IMR-90 (cell line): ENCODE data around the gene RHBDL3. TPM values are rescaled to one million over a fixed set of nuclear protein-coding genes. Genes with fewer than 3 reads are reported as not detected.

ENCODE experiments used
- ATAC-seq: fragments of 200-7000 bp; cut with Tn5 transposase; 2 replicates; pipeline ENCODE4 v1.9.1; 2020; ENCODE audit warnings: low read depth, mild to moderate bottlenecking, moderate library complexity
- BruUV-seq: library from RNA; stranded (reverse); fragments of 400-500 nt; replicated peaks from 2 replicates; lab custom pipeline; 2021; lab: Mats Ljungman, UMichigan
- CTCF ChIA-PET: fragments of 300-600 bp; formaldehyde crosslinking; extraction: SDS; loops from one replicate; lab custom pipeline; 2021; ENCODE audit warnings: antibody characterized with exemption; lab: Yijun Ruan, JAX
- POLR2A ChIA-PET: fragments of 300-600 bp; sonication (Branson Sonifier 250); formaldehyde crosslinking; loops from one replicate; lab custom pipeline; 2022; ENCODE audit warnings: antibody characterized with exemption; ENCODE audit not compliant: unreplicated experiment; lab: Charles Lee
- DNase-seq: peaks from one replicate; pipeline ENCODE4 v3.0.0; 2013
- H2AFZ ChIP-seq: replicated peaks from 2 replicates; pipeline ENCODE3; 2013; ENCODE audit warnings: low read length, mild to moderate bottlenecking; ENCODE audit not compliant: poor library complexity
- H2AK5ac ChIP-seq: 2 replicates; pipeline ENCODE4 v1.6.1; 2013; ENCODE audit warnings: low read depth, low read length, inconsistent platforms
- H2AK9ac ChIP-seq: replicated peaks from 2 replicates; pipeline ENCODE3; 2013; ENCODE audit warnings: mild to moderate bottlenecking, low read depth, low read length, moderate library complexity; ENCODE audit not compliant: poor library complexity
- H2BK120ac ChIP-seq: 2 replicates; pipeline ENCODE4 v1.6.1; 2013; ENCODE audit warnings: low read depth, low read length, inconsistent platforms
- H2BK15ac ChIP-seq: 3 replicates; pipeline ENCODE4 v1.6.1; 2013; ENCODE audit warnings: low read depth, low read length, inconsistent platforms
- H2BK20ac ChIP-seq: 2 replicates; pipeline ENCODE4 v1.6.1; 2013; ENCODE audit warnings: low read depth, mild to moderate bottlenecking, inconsistent platforms, low read length, moderate library complexity
- H2BK5ac ChIP-seq: 2 replicates; pipeline ENCODE4 v1.6.1; 2013; ENCODE audit warnings: mild to moderate bottlenecking, low read depth, low read length, inconsistent platforms; ENCODE audit not compliant: poor library complexity, severe bottlenecking
- H3K14ac ChIP-seq: replicated peaks from 2 replicates; pipeline ENCODE4 v1.6.1; 2013; ENCODE audit warnings: low read depth, low read length, inconsistent platforms
- H3K18ac ChIP-seq: 2 replicates; pipeline ENCODE4 v1.6.1; 2013; ENCODE audit warnings: low read depth, low read length, control low read depth
- H3K23ac ChIP-seq: 2 replicates; pipeline ENCODE4 v1.6.1; 2013; ENCODE audit warnings: low read depth, low read length, inconsistent platforms
- H3K27ac ChIP-seq: 2 replicates; pipeline ENCODE4 v1.5.1; 2013; ENCODE audit warnings: mild to moderate bottlenecking, control low read depth, low read length; ENCODE audit not compliant: insufficient read depth
- H3K27me3 ChIP-seq: 2 replicates; pipeline ENCODE4 v1.6.1; 2013; ENCODE audit warnings: low read length; ENCODE audit not compliant: control insufficient read depth, insufficient read depth
- H3K36me3 ChIP-seq: 2 replicates; pipeline ENCODE4 v1.6.1; 2013; ENCODE audit warnings: low read length, mixed read lengths; ENCODE audit not compliant: control insufficient read depth, insufficient read depth
- H3K4ac ChIP-seq: 2 replicates; pipeline ENCODE4 v1.6.1; 2013; ENCODE audit warnings: low read depth, low read length, inconsistent platforms
- H3K4me1 ChIP-seq: 2 replicates; pipeline ENCODE4 v1.6.1; 2013; ENCODE audit warnings: low read length, mixed read lengths; ENCODE audit not compliant: control insufficient read depth, insufficient read depth
- H3K4me2 ChIP-seq: 2 replicates; pipeline ENCODE4 v1.6.1; 2013; ENCODE audit warnings: low read depth, mild to moderate bottlenecking, control low read depth, low read length, moderate library complexity
- H3K4me3 ChIP-seq: 2 replicates; pipeline ENCODE4 v1.5.1; 2013; ENCODE audit warnings: low read depth, mild to moderate bottlenecking, control low read depth, low read length, moderate library complexity; ENCODE audit not compliant: insufficient read depth
- H3K56ac ChIP-seq: 2 replicates; pipeline ENCODE4 v1.6.1; 2013; ENCODE audit warnings: low read length, inconsistent platforms; ENCODE audit not compliant: insufficient read depth; ENCODE audit errors: extremely low read depth
- H3K79me1 ChIP-seq, 2 experiments: 2 replicates each; pipeline ENCODE4 v1.6.1; 2013; ENCODE audit warnings: low read length in 2 of 2, inconsistent platforms in 1 of 2, low read depth in 1 of 2
- H3K9ac ChIP-seq: 2 replicates; pipeline ENCODE4 v1.6.1; 2013; ENCODE audit warnings: low read depth, low read length, control low read depth
- H3K9me1 ChIP-seq: 2 replicates; pipeline ENCODE4 v1.6.1; 2013; ENCODE audit warnings: low read length, inconsistent platforms; ENCODE audit not compliant: insufficient read depth
- H3K9me3 ChIP-seq: 2 replicates; pipeline ENCODE4 v1.6.1; 2013; ENCODE audit warnings: low read length; ENCODE audit not compliant: control insufficient read depth, insufficient read depth
- H4K20me1 ChIP-seq: 2 replicates; pipeline ENCODE4 v1.6.1; 2013; ENCODE audit warnings: low read length, inconsistent platforms; ENCODE audit not compliant: insufficient read depth
- H4K5ac ChIP-seq: 2 replicates; pipeline ENCODE4 v1.6.1; 2013; ENCODE audit warnings: mild to moderate bottlenecking, low read depth, low read length, control low read depth
- H4K8ac ChIP-seq, 2 experiments: 2 replicates each; pipeline ENCODE4 v1.6.1; 2013; ENCODE audit warnings: low read depth in 2 of 2, low read length in 2 of 2, control low read depth in 1 of 2, inconsistent platforms in 1 of 2
- H4K91ac ChIP-seq: 2 replicates; pipeline ENCODE4 v1.6.1; 2013; ENCODE audit warnings: low read depth, low read length, inconsistent platforms; ENCODE audit not compliant: insufficient read depth
- CHD1 ChIP-seq: IDR thresholded peaks from 2 replicates; pipeline ENCODE4 v1.6.1; 2012; ENCODE audit warnings: low read depth, low read length, improper control_type of control experiment
- FOS ChIP-seq: fragments of 150-350 bp; IDR thresholded peaks from 2 replicates; pipeline ENCODE4 v1.6.1; 2016; ENCODE audit warnings: low read depth, low read length
- MAFK ChIP-seq: IDR thresholded peaks from 2 replicates; pipeline ENCODE4 v1.6.1; 2012; ENCODE audit warnings: low read depth, low read length, improper control_type of control experiment
- MAZ ChIP-seq: IDR thresholded peaks from 2 replicates; pipeline ENCODE4 v1.6.1; 2012; ENCODE audit warnings: low read depth, mild to moderate bottlenecking, low read length, improper control_type of control experiment, moderate library complexity, borderline replicate concordance
- MXI1 ChIP-seq: IDR thresholded peaks from 2 replicates; pipeline ENCODE4 v1.6.1; 2012; ENCODE audit warnings: low read depth, mild to moderate bottlenecking, low read length, moderate library complexity, borderline replicate concordance
- NFE2L2 ChIP-seq: fragments of 150-350 bp; IDR thresholded peaks from 2 replicates; pipeline ENCODE4 v1.6.1; 2016; ENCODE audit warnings: low read depth, mild to moderate bottlenecking, low read length
- POLR2A ChIP-seq: IDR thresholded peaks from 2 replicates; pipeline ENCODE4 v1.6.1; 2012; ENCODE audit warnings: mild to moderate bottlenecking, low read depth, low read length
- WGBS, 2 experiments: methylation state at CpG; one replicate each; pipeline versions ENCODE4 v1.1.5 to v1.1.7; 2013; ENCODE audit warnings: missing lambda C conversion rate in 2 of 2; ENCODE audit not compliant: insufficient read length in 1 of 2; ENCODE audit errors: extremely low coverage in 2 of 2; 5-methylcytosine and 5-hydroxymethylcytosine counted together
- dilution Hi-C: fragments of 300-500 bp; cut with HindIII; formaldehyde crosslinking; loops from one replicate; pipeline ENCODE4 v1.14.3; 2018; ENCODE audit warnings: low sequenced_read_pairs; ENCODE audit not compliant: unreplicated experiment
- in situ Hi-C: fragments of 300-500 bp; cut with MboI; formaldehyde crosslinking; loops from 3 replicates; pipeline ENCODE4 v1.14.3; 2019; ENCODE audit warnings: low sequenced_read_pairs, inconsistent platforms, mixed read lengths
- intact Hi-C: fragments of 100-400 bp; cut with micrococcal nuclease; formaldehyde crosslinking; loops from 2 replicates; pipeline ENCODE4 v1.10.0; 2022
- polyA plus RNA-seq, 3 experiments: library from polyadenylated mRNA; depleted of rRNA; stranded (reverse); fragments of >200 nt; gene quantifications; 2 replicates each; pipeline ENCODE4 v1.2.3, GENCODE V29; 2012; ENCODE audit warnings: low replicate concordance in 1 of 3
- total RNA-seq: library from RNA; depleted of rRNA; stranded (reverse); fragments of >200 nt; gene quantifications from 2 replicates; pipeline ENCODE4 v1.2.3, GENCODE V29; 2012
- TF ChIP-seq, protein P1 (sequence below): fragments of 150-350 bp; IDR thresholded peaks from 2 replicates; pipeline ENCODE4 v1.6.1; 2017; ENCODE audit warnings: mild to moderate bottlenecking, antibody characterized with exemption, low read length, low read depth
- TF ChIP-seq, protein P2 (sequence below): fragments of 150-350 bp; IDR thresholded peaks from 2 replicates; pipeline ENCODE4 v1.6.1; 2016; ENCODE audit warnings: low read depth, mild to moderate bottlenecking, low read length, moderate library complexity, borderline replicate concordance

Gene RHBDL3
- total and polyA plus RNA-seq, 2 of the 4 experiments (the other 2 are of a cell fraction): 0.09 to 0.18 TPM

DNA sequence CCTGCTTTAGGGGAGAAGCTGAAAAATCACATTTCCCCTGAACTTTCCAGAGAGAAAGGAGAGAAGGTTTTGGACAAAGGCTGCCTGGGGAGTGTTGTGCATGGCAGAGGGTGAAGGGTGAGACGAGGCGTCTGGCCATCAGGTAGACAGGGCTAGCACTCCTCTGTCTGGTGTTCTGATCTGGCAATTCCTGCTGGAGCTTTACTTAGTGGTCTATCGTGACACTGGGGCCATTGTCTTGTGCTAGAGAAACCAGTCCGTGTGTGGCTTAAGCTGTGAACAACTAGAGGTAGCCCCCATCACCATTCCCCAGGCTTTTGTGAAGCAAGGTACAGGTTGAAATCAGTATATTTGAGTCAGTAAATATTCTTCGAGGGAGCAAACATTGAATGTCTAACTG is 8.5 kb downstream of the RHBDL3 start:
- Histone ChIP-seq H3K9me1 (peaks cover 7% of the 10 kb centered on the region; the same call in 1 of the 2 replicates), H4K5ac (no peak overlapping the region), H2BK20ac (no peak overlapping the region), H2BK15ac (no peak overlapping the region), H3K9me3 (no peaks in the 10 kb centered on the region), H3K14ac (no peak overlapping the region), H2BK5ac (no peak overlapping the region), H3K56ac (no peak overlapping the region), H2AK9ac (no peak overlapping the region), H4K20me1 (peaks cover 3% of the 10 kb centered on the region), H3K79me1 (no peaks in the 10 kb centered on the region), H2AFZ (no peak overlapping the region), H3K23ac (no peak overlapping the region; the same call in 1 of the 2 replicates), H2BK120ac (no peak overlapping the region), H3K36me3 (no peaks in the 10 kb centered on the region), H3K4me3 (no peak overlapping the region), H3K27me3 (peaks cover 24% of the 10 kb centered on the region), H3K4me2 (no peak overlapping the region), H2AK5ac (no peak overlapping the region), H3K4me1 (peaks cover 7% of the 10 kb centered on the region), H3K9ac (no peak overlapping the region), H4K91ac (no peak overlapping the region), H3K4ac (no peak overlapping the region), H4K8ac (no peak overlapping the region), H3K18ac (no peak overlapping the region), H3K27ac (no peak overlapping the region)
- no CpG with 5 or more reads among the region's 5 CpGs for WGBS, 2 experiments
- no peak for TF ChIP-seq POLR2A
- TF ChIP-seq FOS: no peak
- no peak for TF ChIP-seq MAFK
- TF ChIP-seq, protein P1, sequence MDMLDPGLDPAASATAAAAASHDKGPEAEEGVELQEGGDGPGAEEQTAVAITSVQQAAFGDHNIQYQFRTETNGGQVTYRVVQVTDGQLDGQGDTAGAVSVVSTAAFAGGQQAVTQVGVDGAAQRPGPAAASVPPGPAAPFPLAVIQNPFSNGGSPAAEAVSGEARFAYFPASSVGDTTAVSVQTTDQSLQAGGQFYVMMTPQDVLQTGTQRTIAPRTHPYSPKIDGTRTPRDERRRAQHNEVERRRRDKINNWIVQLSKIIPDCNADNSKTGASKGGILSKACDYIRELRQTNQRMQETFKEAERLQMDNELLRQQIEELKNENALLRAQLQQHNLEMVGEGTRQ: no peak
- TF ChIP-seq MXI1: no peak
- TF ChIP-seq CHD1: no peak
- TF ChIP-seq MAZ: no peak
- TF ChIP-seq, protein P2, sequence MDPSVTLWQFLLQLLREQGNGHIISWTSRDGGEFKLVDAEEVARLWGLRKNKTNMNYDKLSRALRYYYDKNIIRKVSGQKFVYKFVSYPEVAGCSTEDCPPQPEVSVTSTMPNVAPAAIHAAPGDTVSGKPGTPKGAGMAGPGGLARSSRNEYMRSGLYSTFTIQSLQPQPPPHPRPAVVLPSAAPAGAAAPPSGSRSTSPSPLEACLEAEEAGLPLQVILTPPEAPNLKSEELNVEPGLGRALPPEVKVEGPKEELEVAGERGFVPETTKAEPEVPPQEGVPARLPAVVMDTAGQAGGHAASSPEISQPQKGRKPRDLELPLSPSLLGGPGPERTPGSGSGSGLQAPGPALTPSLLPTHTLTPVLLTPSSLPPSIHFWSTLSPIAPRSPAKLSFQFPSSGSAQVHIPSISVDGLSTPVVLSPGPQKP: no peak
- no peak for TF ChIP-seq NFE2L2
- in situ Hi-C loops: no loop called here
- ATAC-seq (no peak), DNase-seq (no peak)
- intact Hi-C loops: no loop called here
- dilution Hi-C loops: no loop called here
- ChIA-PET CTCF (no interaction called here), POLR2A (no interaction called here)
- BruUV-seq: no TSS peak
